Gastrocnemius medialis (tissue), 4 donors: ENCODE measurements around the gene ATG7.

Experiments used
- POLR2A ChIP-seq, 2 donors: fragments of 450-650 bp; IDR thresholded peaks; one replicate each; pipeline ENCODE4 v1.6.1; 2017; ENCODE audit warnings: antibody characterized with exemption in 2 of 2, mild to moderate bottlenecking in 2 of 2, moderate library complexity in 2 of 2
- TF ChIP-seq, protein P1 (sequence below), 5 experiments: fragments of 450-650 bp in 3 of 5; fragments of 200-600 bp in 2 of 5; sonication (generic) in 2 of 5; IDR thresholded peaks in 4 of 5; conservative IDR thresholded peaks in 1 of 5; 1 replicate in 4 of 5; 2 replicates in 1 of 5; pipeline ENCODE4 v1.5.1; 2016 to 2019; ENCODE audit warnings: antibody characterized with exemption in 5 of 5, mild to moderate bottlenecking in 3 of 5, moderate library complexity in 3 of 5

DNA sequence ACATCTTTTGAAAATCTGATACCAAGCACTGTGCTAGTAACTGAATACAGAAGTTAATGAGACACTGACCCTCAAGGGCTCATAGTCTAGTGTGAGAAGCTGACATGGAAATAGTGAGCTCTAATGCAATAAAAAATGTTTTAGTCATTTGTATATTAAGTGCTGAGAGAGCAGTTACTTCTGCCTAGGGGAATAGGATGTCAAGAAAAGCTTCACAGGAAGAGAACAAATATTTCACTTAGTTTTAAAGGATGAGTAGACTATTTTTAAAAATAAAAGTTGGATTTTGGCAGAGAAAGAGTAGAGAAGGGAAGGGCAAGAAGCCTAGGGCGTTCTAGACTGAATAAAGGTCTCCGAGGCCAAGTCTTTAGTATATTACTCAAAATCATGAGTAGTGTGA is 158.4 kb downstream of the ATG7 start:
- TF ChIP-seq, protein P1, sequence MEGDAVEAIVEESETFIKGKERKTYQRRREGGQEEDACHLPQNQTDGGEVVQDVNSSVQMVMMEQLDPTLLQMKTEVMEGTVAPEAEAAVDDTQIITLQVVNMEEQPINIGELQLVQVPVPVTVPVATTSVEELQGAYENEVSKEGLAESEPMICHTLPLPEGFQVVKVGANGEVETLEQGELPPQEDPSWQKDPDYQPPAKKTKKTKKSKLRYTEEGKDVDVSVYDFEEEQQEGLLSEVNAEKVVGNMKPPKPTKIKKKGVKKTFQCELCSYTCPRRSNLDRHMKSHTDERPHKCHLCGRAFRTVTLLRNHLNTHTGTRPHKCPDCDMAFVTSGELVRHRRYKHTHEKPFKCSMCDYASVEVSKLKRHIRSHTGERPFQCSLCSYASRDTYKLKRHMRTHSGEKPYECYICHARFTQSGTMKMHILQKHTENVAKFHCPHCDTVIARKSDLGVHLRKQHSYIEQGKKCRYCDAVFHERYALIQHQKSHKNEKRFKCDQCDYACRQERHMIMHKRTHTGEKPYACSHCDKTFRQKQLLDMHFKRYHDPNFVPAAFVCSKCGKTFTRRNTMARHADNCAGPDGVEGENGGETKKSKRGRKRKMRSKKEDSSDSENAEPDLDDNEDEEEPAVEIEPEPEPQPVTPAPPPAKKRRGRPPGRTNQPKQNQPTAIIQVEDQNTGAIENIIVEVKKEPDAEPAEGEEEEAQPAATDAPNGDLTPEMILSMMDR (IDR thresholded peaks at IDR 0.05 in 4 of 5, conservative IDR thresholded peaks at IDR 0.05 in 1 of 5): no peak
- no peak for TF ChIP-seq POLR2A (IDR thresholded peaks at IDR 0.05)
